Measurements from ENCODE around the gene TMEM109. TPM values are rescaled to one million over a fixed set of nuclear protein-coding genes. Genes with fewer than 3 reads are reported as not detected.

TMEM109 gene
- total RNA-seq, 4 donors from 2014 or later, result 35.2 to 47.2 (median 45.1) TPM

DNA sequence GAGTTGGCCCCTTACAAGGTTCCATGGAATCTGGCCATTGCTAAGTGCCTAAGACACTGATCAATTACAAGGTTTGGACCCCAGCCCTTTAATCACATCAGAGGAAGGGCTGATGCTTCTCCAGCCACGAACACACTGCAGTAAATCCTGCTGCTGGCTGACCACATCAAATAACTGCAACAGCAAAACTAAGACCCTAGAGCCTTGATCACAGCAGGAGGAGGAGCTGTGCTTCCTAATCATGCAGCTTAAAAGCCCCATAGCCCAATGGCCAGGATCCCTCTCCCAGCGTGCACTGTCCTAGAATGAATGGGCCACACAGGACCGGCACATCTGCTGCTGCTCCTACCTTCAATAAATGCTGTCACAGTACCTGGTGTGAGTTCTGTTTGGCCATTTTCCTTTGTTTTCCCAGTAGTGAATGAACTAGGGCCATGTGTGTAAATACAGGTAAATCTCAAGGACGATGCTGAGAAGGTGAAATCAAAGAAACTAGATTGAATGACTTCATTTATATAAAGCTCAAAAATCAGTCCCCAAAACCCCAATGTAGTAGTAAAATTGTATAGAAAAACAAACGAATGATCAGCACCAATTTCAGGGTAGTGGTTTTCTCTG lies 33.9 kb upstream of the TMEM109 start:
- no peak overlapping the region for H3K4me3 ChIP-seq
- H3K36me3 ChIP-seq, result no peaks in the 10 kb centered on the region
- in situ Hi-C loops (cut with MboI; ENCODE audit: low pct_ligation_motif_present in 1 of 4, low pct_unique_long_range_greater_than_20kb in 1 of 4, low sequenced_read_pairs in 3 of 4), result no loop called here
- intact Hi-C loops (cut with DNase I; ENCODE audit: low total_unique reads), result no loop called here
- no peaks in the 10 kb centered on the region for H3K27me3 ChIP-seq
- H3K27ac ChIP-seq, result peak overlapping the region in 2 of 4 donors; percentile 13 to 53
- no peaks in the 10 kb centered on the region for H3K9me3 ChIP-seq
- H3K4me1 ChIP-seq, result peaks cover 0 to 6% (median 1%) of the 10 kb centered on the region in 4 donors
- TF ChIP-seq POLR2A (IDR thresholded peaks at IDR 0.05) (no peak), POLR2AphosphoS5 (IDR thresholded peaks at IDR 0.05) (no peak), EP300 (IDR thresholded peaks at IDR 0.05; ENCODE audit: low read depth) (no peak)
- TF ChIP-seq, protein P1, sequence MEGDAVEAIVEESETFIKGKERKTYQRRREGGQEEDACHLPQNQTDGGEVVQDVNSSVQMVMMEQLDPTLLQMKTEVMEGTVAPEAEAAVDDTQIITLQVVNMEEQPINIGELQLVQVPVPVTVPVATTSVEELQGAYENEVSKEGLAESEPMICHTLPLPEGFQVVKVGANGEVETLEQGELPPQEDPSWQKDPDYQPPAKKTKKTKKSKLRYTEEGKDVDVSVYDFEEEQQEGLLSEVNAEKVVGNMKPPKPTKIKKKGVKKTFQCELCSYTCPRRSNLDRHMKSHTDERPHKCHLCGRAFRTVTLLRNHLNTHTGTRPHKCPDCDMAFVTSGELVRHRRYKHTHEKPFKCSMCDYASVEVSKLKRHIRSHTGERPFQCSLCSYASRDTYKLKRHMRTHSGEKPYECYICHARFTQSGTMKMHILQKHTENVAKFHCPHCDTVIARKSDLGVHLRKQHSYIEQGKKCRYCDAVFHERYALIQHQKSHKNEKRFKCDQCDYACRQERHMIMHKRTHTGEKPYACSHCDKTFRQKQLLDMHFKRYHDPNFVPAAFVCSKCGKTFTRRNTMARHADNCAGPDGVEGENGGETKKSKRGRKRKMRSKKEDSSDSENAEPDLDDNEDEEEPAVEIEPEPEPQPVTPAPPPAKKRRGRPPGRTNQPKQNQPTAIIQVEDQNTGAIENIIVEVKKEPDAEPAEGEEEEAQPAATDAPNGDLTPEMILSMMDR (IDR thresholded peaks at IDR 0.05), result no peak
- whole genome bisulfite sequencing, 2 donors (ENCODE audit: low coverage in 1 of 2), result 88 to 100% methylated on average over 3 to 5 of the region's 5 CpGs
- no peak for DNase-seq

- in situ Hi-C loops (cut with MboI; ENCODE audit: low pct_ligation_motif_present in 1 of 4, low pct_unique_long_range_greater_than_20kb in 1 of 4, low sequenced_read_pairs in 3 of 4) (no loop called here), intact Hi-C loops (cut with DNase I; ENCODE audit: low total_unique reads) (no loop called here)
- H3K27me3 ChIP-seq, result no peaks in the 10 kb centered on the region
- H3K36me3 ChIP-seq, result no peaks in the 10 kb centered on the region
- peak overlapping the region in 2 of 4 donors; percentile 5 to 13 for H3K27ac ChIP-seq
- no peak for DNase-seq
- WGBS, 2 donors (ENCODE audit: low coverage in 1 of 2), result 55 to 83% methylated on average over 4 to 8 of the region's 8 CpGs
- H3K4me1 ChIP-seq, result peaks cover 0 to 6% (median 1%) of the 10 kb centered on the region in 4 donors
- no peak for TF ChIP-seq POLR2A (IDR thresholded peaks at IDR 0.05)
- TF ChIP-seq, protein P1 (IDR thresholded peaks at IDR 0.05), result no peak
- no peak for TF ChIP-seq POLR2AphosphoS5 (IDR thresholded peaks at IDR 0.05)
- TF ChIP-seq EP300 (IDR thresholded peaks at IDR 0.05; ENCODE audit: low read depth), result no peak
- no peak overlapping the region for H3K4me3 ChIP-seq
- no peaks in the 10 kb centered on the region for H3K9me3 ChIP-seq
Observed at GRCh38 chr11:60880643-60881282, 33.2 kb upstream of the TMEM109 start.

DNA sequence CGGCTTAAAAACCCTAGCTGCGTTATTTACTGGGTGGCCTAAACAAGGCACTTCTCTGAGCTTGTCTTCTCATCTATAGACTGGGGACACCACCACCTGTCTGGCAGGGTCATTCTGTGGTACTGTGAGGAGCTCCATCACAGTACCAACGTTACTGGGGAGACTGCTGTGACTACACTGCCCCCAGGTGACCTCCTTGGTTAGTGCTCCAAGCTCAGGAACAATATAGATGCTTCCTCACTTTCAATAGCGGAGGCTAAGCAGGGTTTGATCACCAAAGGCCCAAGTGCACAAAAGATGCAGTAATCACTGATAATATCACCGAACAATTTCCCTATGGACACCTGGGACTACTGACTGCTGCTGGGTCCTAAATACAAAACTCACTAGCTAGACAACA lies 26.4 kb upstream of the TMEM109 start:
- no peak overlapping the region for H3K4me3 ChIP-seq
- no peak for TF ChIP-seq POLR2A (IDR thresholded peaks at IDR 0.05)
- no peak for TF ChIP-seq EP300 (IDR thresholded peaks at IDR 0.05; ENCODE audit: low read depth)
- no peak for TF ChIP-seq POLR2AphosphoS5 (IDR thresholded peaks at IDR 0.05)
- TF ChIP-seq, protein P1 (IDR thresholded peaks at IDR 0.05), result peak; percentile 31 to 65 (median 56)
- H3K9me3 ChIP-seq, result no peaks in the 10 kb centered on the region
- no peak overlapping the region for H3K27ac ChIP-seq
- H3K4me1 ChIP-seq, result peaks cover 0 to 2% (median 0%) of the 10 kb centered on the region in 4 donors
- 56 to 60% methylated on average over 1 to 5 of the region's 5 CpGs for WGBS, 2 donors (ENCODE audit: low coverage in 1 of 2)
- intact Hi-C loops (cut with DNase I; ENCODE audit: low total_unique reads) (no loop called here), in situ Hi-C loops (cut with MboI; ENCODE audit: low pct_ligation_motif_present in 1 of 4, low pct_unique_long_range_greater_than_20kb in 1 of 4, low sequenced_read_pairs in 3 of 4) (no loop called here)
- H3K36me3 ChIP-seq, result peaks cover 0 to 5% (median 0%) of the 10 kb centered on the region in 4 donors
- peak; percentile 60 for DNase-seq
- no peaks in the 10 kb centered on the region for H3K27me3 ChIP-seq

DNA sequence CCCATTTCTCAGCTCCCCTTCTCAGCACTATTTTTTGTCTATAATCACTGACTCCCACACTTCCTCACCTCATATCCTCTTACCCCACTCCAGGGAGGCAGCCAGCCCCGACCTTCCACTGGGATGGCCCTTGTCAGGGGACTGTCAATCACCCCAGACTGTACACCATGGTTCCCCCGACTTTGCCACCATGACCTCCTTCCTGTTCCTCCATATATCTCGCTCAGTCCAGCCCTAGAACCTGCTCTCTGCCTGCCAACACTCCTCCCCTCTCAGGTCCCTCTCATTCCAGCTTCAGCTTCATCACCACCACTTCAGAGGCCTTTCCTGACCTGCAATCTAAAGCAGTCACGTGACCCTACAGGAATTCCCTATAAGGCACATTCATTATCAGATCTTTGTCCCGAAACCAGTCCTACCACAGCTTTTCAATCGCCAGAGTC lies 24.1 kb upstream of the TMEM109 start:
- no peak for TF ChIP-seq POLR2A (IDR thresholded peaks at IDR 0.05)
- TF ChIP-seq EP300 (IDR thresholded peaks at IDR 0.05; ENCODE audit: low read depth), result no peak
- TF ChIP-seq POLR2AphosphoS5 (IDR thresholded peaks at IDR 0.05), result no peak
- TF ChIP-seq, protein P1 (IDR thresholded peaks at IDR 0.05), result no peak
- WGBS, 2 donors (ENCODE audit: low coverage in 1 of 2), result 56 to 59% methylated on average over 6 of the region's 6 CpGs
- Histone ChIP-seq H3K4me3 (no peak overlapping the region), H3K27ac (no peak overlapping the region), H3K27me3 (no peaks in the 10 kb centered on the region), H3K9me3 (no peaks in the 10 kb centered on the region), H3K36me3 (peaks cover 0 to 14% (median 2%) of the 10 kb centered on the region in 4 donors), H3K4me1 (peaks cover 0 to 3% (median 0%) of the 10 kb centered on the region in 4 donors)
- in situ Hi-C loops (cut with MboI; ENCODE audit: low pct_ligation_motif_present in 1 of 4, low pct_unique_long_range_greater_than_20kb in 1 of 4, low sequenced_read_pairs in 3 of 4) (loop anchor here in 2 of 4 donors (10.0 kb wide), 1 partner anchor 55 kb away; no protein-coding TSS in a partner anchor), intact Hi-C loops (cut with DNase I; ENCODE audit: low total_unique reads) (no loop called here)
- DNase-seq, result no peak
